OCI-LY7 (cell line): Measurements from ENCODE around the gene TCERG1L. TPM values are rescaled to one million over a fixed set of nuclear protein-coding genes. Genes with fewer than 3 reads are reported as not detected.

Source experiments
- BruUV-seq: library from RNA; stranded (reverse); fragments of 400-500 nt; replicated peaks from 2 replicates; lab custom pipeline; 2021; lab: Mats Ljungman, UMichigan
- CTCF ChIA-PET: fragments of 300-600 bp; sonication (Branson Sonifier 250); formaldehyde crosslinking; loops from one replicate; lab custom pipeline; 2022; ENCODE audit warnings: antibody characterized with exemption; ENCODE audit not compliant: unreplicated experiment; lab: Charles Lee
- POLR2A ChIA-PET: fragments of 300-600 bp; sonication (Branson Sonifier 250); formaldehyde crosslinking; loops from one replicate; lab custom pipeline; 2022; ENCODE audit warnings: antibody characterized with exemption; lab: Charles Lee
- DNase-seq: peaks from one replicate; pipeline ENCODE4 v3.0.0-alpha.2; 2015; ENCODE audit warnings: low spot score
- H2AFZ ChIP-seq: fragments of 200-600 bp; sonication (generic), shearing (Covaris generic); 2 replicates; pipeline ENCODE4 v1.6.1; 2014; ENCODE audit warnings: mild to moderate bottlenecking, antibody characterized with exemption, low read length, moderate library complexity
- H3K27ac ChIP-seq: fragments of 200-600 bp; sonication (generic); 2 replicates; pipeline ENCODE4 v1.5.1; 2014; ENCODE audit warnings: mixed run types, low read depth, mild to moderate bottlenecking, moderate library complexity, low read length, inconsistent platforms; ENCODE audit not compliant: poor library complexity, severe bottlenecking
- H3K36me3 ChIP-seq: fragments of 200-600 bp; sonication (generic); 2 replicates; pipeline ENCODE4 v1.6.1; 2014; ENCODE audit warnings: mild to moderate bottlenecking, antibody characterized with exemption, low read length, moderate library complexity, mixed read lengths; ENCODE audit not compliant: insufficient read depth
- H3K4me1 ChIP-seq: fragments of 200-600 bp; sonication (generic); 2 replicates; pipeline ENCODE4 v1.5.1; 2014; ENCODE audit warnings: mild to moderate bottlenecking, low read length; ENCODE audit not compliant: insufficient read depth, poor library complexity, severe bottlenecking
- H3K4me2 ChIP-seq: fragments of 200-600 bp; sonication (generic); 2 replicates; pipeline ENCODE4 v1.6.1; 2014; ENCODE audit warnings: mild to moderate bottlenecking, low read length
- H3K4me3 ChIP-seq: fragments of 200-600 bp; sonication (generic); 2 replicates; pipeline ENCODE4 v1.5.1; 2014; ENCODE audit warnings: mild to moderate bottlenecking, low read depth, low read length; ENCODE audit not compliant: poor library complexity, severe bottlenecking
- H3K79me2 ChIP-seq: fragments of 200-600 bp; sonication (generic); 2 replicates; pipeline ENCODE4 v1.6.1; 2016; ENCODE audit warnings: low read depth, mild to moderate bottlenecking, low read length, moderate library complexity, mixed read lengths; ENCODE audit not compliant: insufficient read depth
- H3K9me2 ChIP-seq: fragments of 200-600 bp; sonication (generic); 2 replicates; pipeline ENCODE4 v1.6.1; 2016; ENCODE audit warnings: mild to moderate bottlenecking, low read length, mixed read lengths; ENCODE audit not compliant: insufficient read depth
- H3K9me3 ChIP-seq: fragments of 200-600 bp; sonication (generic); 2 replicates; pipeline ENCODE4 v1.6.1; 2014; ENCODE audit warnings: mild to moderate bottlenecking, mixed run types, low read length, mixed read lengths
- H4K20me1 ChIP-seq: fragments of 200-600 bp; sonication (generic); 2 replicates; pipeline ENCODE4 v1.6.1; 2014; ENCODE audit warnings: mild to moderate bottlenecking, antibody characterized with exemption, low read length, moderate library complexity, mixed read lengths; ENCODE audit not compliant: insufficient read depth
- CTCF ChIP-seq: fragments of 200-600 bp; sonication (generic); conservative IDR thresholded peaks from 2 replicates; pipeline ENCODE4 v1.5.1; 2014; ENCODE audit warnings: mild to moderate bottlenecking, antibody characterized with exemption, low read length, moderate library complexity, mixed read lengths
- EZH2phosphoT487 ChIP-seq: fragments of 200-600 bp; sonication (generic); IDR thresholded peaks from 2 replicates; pipeline ENCODE4 v1.6.1; 2018; ENCODE audit warnings: low read depth, borderline replicate concordance, mild to moderate bottlenecking, mixed run types, antibody characterized with exemption, low read length, moderate library complexity, mixed read lengths
- intact Hi-C: fragments of 100-400 bp; cut with micrococcal nuclease; formaldehyde crosslinking; loops from one replicate; pipeline ENCODE4 v1.10.0; 2022; ENCODE audit not compliant: unreplicated experiment
- total RNA-seq, 2 experiments: library from RNA; depleted of rRNA in 1 of 2; stranded (reverse); fragments of >200 nt in 1 of 2; shearing (Covaris generic) in 1 of 2; gene quantifications; 2 replicates each; pipeline ENCODE4 v1.2.3, GENCODE V29; 2014 to 2022

Gene TCERG1L
- total RNA-seq, 2 experiments from 2014 or later = not detected

GRCh38 chr10:131233611-131234258, 77.8 kb downstream of the TCERG1L start:
- no TSS peak for BruUV-seq
- Histone ChIP-seq H2AFZ (no peak overlapping the region), H3K9me2 (no peaks in the 10 kb centered on the region), H4K20me1 (no peaks in the 10 kb centered on the region), H3K9me3 (no peaks in the 10 kb centered on the region), H3K4me1 (no peaks in the 10 kb centered on the region), H3K4me2 (no peak overlapping the region), H3K36me3 (no peaks in the 10 kb centered on the region), H3K27ac (no peak overlapping the region), H3K79me2 (no peaks in the 10 kb centered on the region), H3K4me3 (no peak overlapping the region)
- ChIA-PET POLR2A (interaction anchor here (0.5 kb wide), 1 partner anchor 344 kb away, joined by 3 read pairs; no protein-coding TSS in a partner anchor), CTCF (no interaction called here)
- DNase-seq = no peak
- intact Hi-C loops = no loop called here
- TF ChIP-seq EZH2phosphoT487 (no peak), CTCF (no peak)

- H3K27ac ChIP-seq = no peak overlapping the region
- no peaks in the 10 kb centered on the region for H3K4me1 ChIP-seq
- H4K20me1 ChIP-seq = no peaks in the 10 kb centered on the region
- H3K4me2 ChIP-seq = no peak overlapping the region
- CTCF ChIA-PET = no interaction called here
- no peak for DNase-seq
- H3K9me2 ChIP-seq = no peaks in the 10 kb centered on the region
- intact Hi-C loops = no loop called here
- no peaks in the 10 kb centered on the region for H3K9me3 ChIP-seq
- no peak for TF ChIP-seq EZH2phosphoT487
- TF ChIP-seq CTCF = no peak
- no peak overlapping the region for H2AFZ ChIP-seq
- POLR2A ChIA-PET = no interaction called here
- H3K4me3 ChIP-seq = no peak overlapping the region
- H3K79me2 ChIP-seq = no peaks in the 10 kb centered on the region
- no TSS peak for BruUV-seq
- H3K36me3 ChIP-seq = no peaks in the 10 kb centered on the region
Measured at GRCh38 chr10:131231965-131232541, 79.5 kb downstream of the TCERG1L start.

GRCh38 chr10:131231323-131231964, 80.1 kb downstream of the TCERG1L start:
- Histone ChIP-seq H4K20me1 (no peaks in the 10 kb centered on the region), H3K36me3 (no peaks in the 10 kb centered on the region), H3K4me2 (no peak overlapping the region), H2AFZ (no peak overlapping the region), H3K4me1 (no peaks in the 10 kb centered on the region), H3K79me2 (no peaks in the 10 kb centered on the region), H3K4me3 (no peak overlapping the region), H3K9me2 (no peaks in the 10 kb centered on the region), H3K27ac (no peak overlapping the region), H3K9me3 (no peaks in the 10 kb centered on the region)
- intact Hi-C loops = no loop called here
- no TSS peak for BruUV-seq
- DNase-seq = no peak
- TF ChIP-seq CTCF = no peak
- TF ChIP-seq EZH2phosphoT487 = no peak
- CTCF ChIA-PET = no interaction called here
- POLR2A ChIA-PET = no interaction called here
